K562 (cell line): ENCODE results near the gene COL23A1. TPM values are rescaled to one million over a fixed set of nuclear protein-coding genes. Genes with fewer than 3 reads are reported as not detected.

Experiments
- BCOR ChIP-seq: fragments of 450-650 bp; IDR thresholded peaks from 2 replicates; pipeline ENCODE4 v1.6.1; 2016
- DPF2 ChIP-seq: fragments of 450-650 bp; IDR thresholded peaks from 2 replicates; pipeline ENCODE4 v1.6.1; 2016
- GABPA ChIP-seq: fragments of 200-800 bp; sonication (Bioruptor generic); conservative IDR thresholded peaks from 2 replicates; pipeline ENCODE4 v1.6.1; 2016; ENCODE audit warnings: low read depth, missing genetic modification characterization, missing compliant biosample characterization
- GTF2A2 ChIP-seq: IDR thresholded peaks from 2 replicates; pipeline ENCODE4 v1.6.1; 2016; ENCODE audit warnings: mild to moderate bottlenecking, missing genetic modification characterization, missing compliant biosample characterization
- MCM5 ChIP-seq: fragments of 450-650 bp; IDR thresholded peaks from 2 replicates; pipeline ENCODE4 v1.6.1; 2016; ENCODE audit warnings: low read depth
- MLLT1 ChIP-seq, 2 experiments: fragments of 450-650 bp; IDR thresholded peaks; 2 replicates each; pipeline ENCODE4 v1.6.1; 2016
- NFYB ChIP-seq: IDR thresholded peaks from 2 replicates; pipeline ENCODE4 v1.6.1; 2011; ENCODE audit warnings: mild to moderate bottlenecking, moderate library complexity; ENCODE audit not compliant: insufficient read length; ENCODE audit errors: extremely low read depth
- NKRF ChIP-seq: fragments of 450-650 bp; IDR thresholded peaks from 2 replicates; pipeline ENCODE4 v1.6.1; 2016; ENCODE audit warnings: borderline replicate concordance
- POLR2A ChIP-seq: fragments of 450-650 bp; conservative IDR thresholded peaks from 2 replicates; pipeline ENCODE4 v1.6.1; 2016
- PURB ChIP-seq: sonication (generic); formaldehyde crosslinking; IDR thresholded peaks from 2 replicates; pipeline ENCODE4 v1.9.0; 2021; ENCODE audit warnings: low read depth, mild to moderate bottlenecking, missing genetic modification reagents
- RBBP5 ChIP-seq: fragments of 200-600 bp; sonication (generic); IDR thresholded peaks from 2 replicates; pipeline ENCODE4 v1.6.1; 2012; ENCODE audit warnings: borderline replicate concordance, mild to moderate bottlenecking, low read length, control low read depth, inconsistent platforms; ENCODE audit not compliant: insufficient read depth, poor library complexity, severe bottlenecking
- RBM25 ChIP-seq: fragments of 200-400 bp; formaldehyde crosslinking; IDR thresholded peaks from 2 replicates; pipeline ENCODE4 v1.6.1; 2018; ENCODE audit warnings: low read length, low read depth, moderate library complexity; ENCODE audit not compliant: severe bottlenecking
- RFX7 ChIP-seq: fragments of 250-450 bp; sonication (Bioruptor Pico); IDR thresholded peaks from 2 replicates; pipeline ENCODE4 v1.5.1; 2021; ENCODE audit warnings: mild to moderate bottlenecking
- SMAD4 ChIP-seq: fragments of 250-450 bp; sonication (Bioruptor Pico); conservative IDR thresholded peaks from 2 replicates; pipeline ENCODE4 v1.8.0; 2021; ENCODE audit warnings: inconsistent platforms, mild to moderate bottlenecking, moderate library complexity
- SMARCE1 ChIP-seq: fragments of 450-650 bp; IDR thresholded peaks from 2 replicates; pipeline ENCODE4 v1.7.1; 2016; ENCODE audit warnings: mild to moderate bottlenecking
- STAT5A ChIP-seq: IDR thresholded peaks from 2 replicates; pipeline ENCODE4 v1.6.1; 2012; ENCODE audit warnings: low read length, inconsistent platforms, borderline replicate concordance
- U2AF1 ChIP-seq: fragments of 200-400 bp; formaldehyde crosslinking; optimal IDR thresholded peaks from 2 replicates; pipeline ENCODE3; 2017; ENCODE audit warnings: mild to moderate bottlenecking, low read depth, low read length, moderate library complexity
- ZFP36 ChIP-seq: fragments of 150-350 bp; IDR thresholded peaks from 2 replicates; pipeline ENCODE4 v1.6.1; 2018; ENCODE audit warnings: low read length, low read depth; ENCODE audit not compliant: partially characterized antibody
- ZNF23 ChIP-seq: fragments of 250-450 bp; sonication (Bioruptor Pico); IDR thresholded peaks from 2 replicates; pipeline ENCODE4 v1.4.0; 2020; ENCODE audit warnings: mild to moderate bottlenecking
- ZNF592 ChIP-seq: fragments of 450-650 bp; IDR thresholded peaks from 2 replicates; pipeline ENCODE4 v1.6.1; 2017; ENCODE audit warnings: antibody characterized with exemption, mild to moderate bottlenecking
- ZNF717 ChIP-seq: fragments of 250-450 bp; sonication (Bioruptor Pico); IDR thresholded peaks from 2 replicates; pipeline ENCODE4 v1.5.0; 2021
- ZSCAN32 ChIP-seq: fragments of 450-650 bp; formaldehyde crosslinking; IDR thresholded peaks from 2 replicates; pipeline ENCODE4 v1.4.0; 2020; ENCODE audit warnings: mild to moderate bottlenecking, moderate library complexity
- polyA plus RNA-seq, 8 experiments: library from polyadenylated mRNA; depleted of rRNA in 4 of 8; stranded (reverse) in 5 of 8; unstranded in 3 of 8; fragments of >200 nt; fragmentation: Nextera tagmentation in 2 of 8; fragmentation: Illumina TruSeq in 1 of 8; extraction: Ambion mirVana in 2 of 8; extraction: Trizol in 1 of 8; gene quantifications; 2 replicates each; pipeline versions ENCODE4 v1.2.1 to v1.2.3, GENCODE V29; 2011 to 2014; ENCODE audit warnings: inconsistent platforms in 1 of 8, missing spikeins in 1 of 8
- total RNA-seq, 7 experiments: library from RNA; depleted of rRNA in 6 of 7; stranded (reverse); fragments of >200 nt in 6 of 7; fragmentation: Illumina TruSeq in 2 of 7; extraction: Trizol in 2 of 7; gene quantifications; 2 replicates each; pipeline versions ENCODE4 v1.2.1 to v1.2.3, GENCODE V29; 2011 to 2021; ENCODE audit warnings: low replicate concordance in 1 of 7

COL23A1 gene
- total and polyA plus RNA-seq, 9 of the 15 experiments (the other 6 are each of a cell fraction or from before 2014, with no cell fraction given): 0.09 TPM; not detected in 8

- TF ChIP-seq DPF2 (peak; percentile 97), BCOR (peak; percentile 96), U2AF1 (no peak), SMAD4 (peak; percentile 100), ZFP36 (no peak), ZNF717 (CRISPR knock-in tag) (no peak), RBBP5 (no peak), SMARCE1 (peak; percentile 96), RBM25 (no peak), NFYB (no peak), POLR2A (0 out of 2 replicates have a peak, but pooled peaks have one; percentile 45), GABPA (tag) (peak; percentile 38), MLLT1 (IDR thresholded peaks at IDR 0.05) (peak in 1 of 2 experiments; percentile 64; a peak in 1 of 4 replicates), ZNF23 (CRISPR knock-in tag) (no peak), ZNF592 (no peak; the same call in 1 of the 2 replicates), PURB (CRISPR knock-in tag) (no peak), MCM5 (no peak), ZSCAN32 (CRISPR knock-in tag) (no peak), GTF2A2 (tag) (no peak), NKRF (no peak), RFX7 (CRISPR knock-in tag) (no peak), STAT5A (peak; percentile 93)
Observed at GRCh38 chr5:178449163-178450070, 140.8 kb downstream of the COL23A1 start (continued).
